Measurements from ENCODE around the gene TOR2A. TPM values are rescaled to one million over a fixed set of nuclear protein-coding genes. Genes with fewer than 3 reads are reported as not detected.

Gene TOR2A
- polyA plus RNA-seq, 1 donor (not counting 4 experiments of a cell fraction or from before 2014, with no cell fraction given) = 2.3 TPM

GRCh38 chr9:127771570-127772189 is 36.6 kb upstream of the TOR2A start:
- peak overlapping the region; percentile 14 for H2AFZ ChIP-seq (ENCODE audit: control insufficient read depth, low read length)
- H3K9me1 ChIP-seq (ENCODE audit: control insufficient read depth, extremely low read depth, insufficient read depth, low read length) = no peaks in the 10 kb centered on the region
- H3K79me2 ChIP-seq (ENCODE audit: control insufficient read depth, insufficient read depth, low read length) = no peaks in the 10 kb centered on the region
- peak overlapping the region; percentile 57 for H3K4me2 ChIP-seq (ENCODE audit: control insufficient read depth, extremely low read depth, insufficient read depth, low read depth, low read length)
- no peaks in the 10 kb centered on the region for H4K20me1 ChIP-seq (ENCODE audit: control insufficient read depth, extremely low read depth, insufficient read depth, low read length)
- peaks cover 10% of the 10 kb centered on the region for H3K4me1 ChIP-seq (ENCODE audit: control insufficient read depth, extremely low read depth, insufficient read depth, low read length)
- H3K36me3 ChIP-seq (ENCODE audit: control insufficient read depth in 2 of 2, extremely low read depth in 1 of 2, insufficient read depth in 2 of 2, low read length in 2 of 2) = no peaks in the 10 kb centered on the region
- DNase-seq (ENCODE audit: low read depth, low spot score) (no peak), FAIRE-seq (no peak)
- no peaks in the 10 kb centered on the region for H3K27me3 ChIP-seq (ENCODE audit: control insufficient read depth, extremely low read depth, insufficient read depth, low read length)
- H3K27ac ChIP-seq (ENCODE audit: control insufficient read depth, insufficient read depth, low read length) = no peak overlapping the region
- no peak overlapping the region for H3K9ac ChIP-seq (ENCODE audit: control insufficient read depth, extremely low read depth, insufficient read depth, low read length)
- no peaks in the 10 kb centered on the region for H3K9me3 ChIP-seq (ENCODE audit: control insufficient read depth, low read depth, low read length)
- TF ChIP-seq EZH2 (IDR thresholded peaks at IDR 0.05; ENCODE audit: low read length) (no peak), CTCF (optimal IDR thresholded peaks at IDR 0.05 in 1 of 3, IDR thresholded peaks at IDR 0.05 in 1 of 3, conservative IDR thresholded peaks at IDR 0.05 in 1 of 3; ENCODE audit: extremely low read depth in 1 of 3, insufficient read depth in 2 of 3, low read length in 3 of 3) (no peak)
- peak overlapping the region in 1 of 3 experiments; percentile 64 for H3K4me3 ChIP-seq (ENCODE audit: control insufficient read depth in 2 of 3, extremely low read depth in 1 of 3, insufficient read depth in 2 of 3, low read depth in 1 of 3, low read length in 3 of 3)
- dilution Hi-C loops (cut with MboI; ENCODE audit: extremely low pct_ligation_motif_present, low sequenced_read_pairs) = no loop called here

- H2AFZ ChIP-seq (ENCODE audit: control insufficient read depth, low read length) = peak overlapping the region; percentile 75
Measured at GRCh38 chr9:127770905-127771569, 35.9 kb upstream of the TOR2A start.

More at GRCh38 chr9:127770905-127771569, 35.9 kb upstream of the TOR2A start:
- Histone ChIP-seq H3K36me3 (ENCODE audit: control insufficient read depth in 2 of 2, extremely low read depth in 1 of 2, insufficient read depth in 2 of 2, low read length in 2 of 2) (no peaks in the 10 kb centered on the region), H3K27me3 (ENCODE audit: control insufficient read depth, extremely low read depth, insufficient read depth, low read length) (no peaks in the 10 kb centered on the region), H4K20me1 (ENCODE audit: control insufficient read depth, extremely low read depth, insufficient read depth, low read length) (no peaks in the 10 kb centered on the region), H3K27ac (ENCODE audit: control insufficient read depth, insufficient read depth, low read length) (peak overlapping the region; percentile 34), H3K9ac (ENCODE audit: control insufficient read depth, extremely low read depth, insufficient read depth, low read length) (peak overlapping the region; percentile 46), H3K9me3 (ENCODE audit: control insufficient read depth, low read depth, low read length) (no peaks in the 10 kb centered on the region), H3K9me1 (ENCODE audit: control insufficient read depth, extremely low read depth, insufficient read depth, low read length) (no peaks in the 10 kb centered on the region), H3K4me1 (ENCODE audit: control insufficient read depth, extremely low read depth, insufficient read depth, low read length) (peaks cover 10% of the 10 kb centered on the region), H3K4me3 (ENCODE audit: control insufficient read depth in 2 of 3, extremely low read depth in 1 of 3, insufficient read depth in 2 of 3, low read depth in 1 of 3, low read length in 3 of 3) (peak overlapping the region; percentile 48 to 73 (median 64)), H3K79me2 (ENCODE audit: control insufficient read depth, insufficient read depth, low read length) (no peaks in the 10 kb centered on the region), H3K4me2 (ENCODE audit: control insufficient read depth, extremely low read depth, insufficient read depth, low read depth, low read length) (peak overlapping the region; percentile 87)
- FAIRE-seq (peak; percentile 41), DNase-seq (ENCODE audit: low read depth, low spot score) (peak; percentile 85)
- TF ChIP-seq EZH2 (IDR thresholded peaks at IDR 0.05; ENCODE audit: low read length) (no peak), CTCF (optimal IDR thresholded peaks at IDR 0.05 in 1 of 3, IDR thresholded peaks at IDR 0.05 in 1 of 3, conservative IDR thresholded peaks at IDR 0.05 in 1 of 3; ENCODE audit: extremely low read depth in 1 of 3, insufficient read depth in 2 of 3, low read length in 3 of 3) (no peak)
- dilution Hi-C loops (cut with MboI; ENCODE audit: extremely low pct_ligation_motif_present, low sequenced_read_pairs) = no loop called here
